DOHH2 (cell line): ENCODE results near the gene RNF11.
"Not testable (repeated sequence)": the region's sequence is repeated elsewhere in the genome, so short reads cannot be mapped to it uniquely, and the experiment has no call there.

ENCODE experiments used
- H3F3A ChIP-seq: fragments of 200-600 bp; sonication (generic), shearing (Covaris generic); 2 replicates; pipeline ENCODE4 v1.6.0; 2016; ENCODE audit warnings: antibody characterized with exemption, mild to moderate bottlenecking; ENCODE audit not compliant: control insufficient read depth, insufficient read depth
- H3K27ac ChIP-seq: fragments of 200-600 bp; sonication (generic); 2 replicates; pipeline ENCODE4 v1.5.1; 2014; ENCODE audit warnings: low read depth, mild to moderate bottlenecking, low read length, moderate library complexity
- H3K27me3 ChIP-seq: fragments of 200-600 bp; sonication (generic); 2 replicates; pipeline ENCODE4 v1.6.1; 2014; ENCODE audit warnings: mild to moderate bottlenecking, low read length, mixed read lengths; ENCODE audit not compliant: control insufficient read depth
- H3K36me3 ChIP-seq: fragments of 200-600 bp; sonication (generic); 2 replicates; pipeline ENCODE4 v1.6.1; 2014; ENCODE audit warnings: mild to moderate bottlenecking, low read length, moderate library complexity, mixed read lengths; ENCODE audit not compliant: control insufficient read depth
- H3K4me1 ChIP-seq: fragments of 200-600 bp; sonication (generic); 2 replicates; pipeline ENCODE4 v1.6.1; 2014; ENCODE audit warnings: mild to moderate bottlenecking, low read length, mixed read lengths; ENCODE audit not compliant: control insufficient read depth
- H3K4me2 ChIP-seq: fragments of 200-600 bp; sonication (generic); 2 replicates; pipeline ENCODE4 v1.6.0; 2014; ENCODE audit warnings: mild to moderate bottlenecking, low read length, moderate library complexity
- H3K4me3 ChIP-seq: fragments of 200-600 bp; sonication (generic); 2 replicates; pipeline ENCODE4 v1.5.1; 2014; ENCODE audit warnings: mild to moderate bottlenecking, low read length, mixed read lengths
- H3K79me2 ChIP-seq: fragments of 200-600 bp; sonication (generic); 2 replicates; pipeline ENCODE4 v1.6.1; 2014; ENCODE audit warnings: mild to moderate bottlenecking, low read length, mixed read lengths; ENCODE audit not compliant: control insufficient read depth
- H3K9me2 ChIP-seq: fragments of 200-600 bp; sonication (generic); replicated peaks from 2 replicates; pipeline ENCODE4 v1.6.1; 2014; ENCODE audit warnings: mild to moderate bottlenecking, low read length, mixed read lengths; ENCODE audit not compliant: control insufficient read depth
- H3K9me3 ChIP-seq: fragments of 200-600 bp; sonication (generic); 2 replicates; pipeline ENCODE4 v1.6.1; 2014; ENCODE audit warnings: antibody characterized with exemption, low read length, mixed read lengths; ENCODE audit not compliant: control insufficient read depth, insufficient read depth
- H4K20me1 ChIP-seq: fragments of 200-600 bp; sonication (generic); 2 replicates; pipeline ENCODE4 v1.6.0; 2014; ENCODE audit warnings: low read depth, mild to moderate bottlenecking, antibody characterized with exemption, low read length, moderate library complexity; ENCODE audit not compliant: control insufficient read depth, insufficient read depth
- CTCF ChIP-seq: fragments of 200-600 bp; sonication (generic); IDR thresholded peaks from one replicate; pipeline ENCODE4 v1.5.1; 2014; ENCODE audit warnings: antibody characterized with exemption, mild to moderate bottlenecking, low read depth, low read length; ENCODE audit not compliant: poor library complexity, severe bottlenecking
- EZH2phosphoT487 ChIP-seq: fragments of 200-600 bp; sonication (generic); IDR thresholded peaks from 2 replicates; pipeline ENCODE4 v1.6.1; 2017; ENCODE audit warnings: borderline replicate concordance, mild to moderate bottlenecking, antibody characterized with exemption, low read length, moderate library complexity, mixed read lengths

RNF11 gene

GRCh38 chr1:51230501-51231078 lies 5.5 kb upstream of the RNF11 start:
- Histone ChIP-seq H3K79me2 (no peaks in the 10 kb centered on the region), H3K4me2 (no peak overlapping the region), H3K4me1 (peaks cover 16% of the 10 kb centered on the region), H3K9me2 (no peaks in the 10 kb centered on the region), H3K27me3 (peaks cover 39% of the 10 kb centered on the region), H3K36me3 (no peaks in the 10 kb centered on the region), H3K27ac (no peak overlapping the region), H4K20me1 (peaks cover 8% of the 10 kb centered on the region; the same call in 1 of the 2 replicates), H3K9me3 (no peaks in the 10 kb centered on the region), H3K4me3 (no peak overlapping the region), H3F3A (peaks cover 16% of the 10 kb centered on the region)
- TF ChIP-seq EZH2phosphoT487 (no peak), CTCF (no peak)

- no peaks in the 10 kb centered on the region for H3K36me3 ChIP-seq
- H3K4me3 ChIP-seq = no peak overlapping the region
- H3K27me3 ChIP-seq = peaks cover 40% of the 10 kb centered on the region
- H3K27ac ChIP-seq = no peak overlapping the region
- TF ChIP-seq EZH2phosphoT487 (no peak), CTCF (no peak)
- no peaks in the 10 kb centered on the region for H3K79me2 ChIP-seq
- H3K9me3 ChIP-seq = no peaks in the 10 kb centered on the region
- no peaks in the 10 kb centered on the region for H3K9me2 ChIP-seq
- no peak overlapping the region for H3K4me2 ChIP-seq
- peaks cover 19% of the 10 kb centered on the region for H3F3A ChIP-seq
- H4K20me1 ChIP-seq = peaks cover 11% of the 10 kb centered on the region; the same call in 1 of the 2 replicates
- peaks cover 21% of the 10 kb centered on the region for H3K4me1 ChIP-seq
Observed at GRCh38 chr1:51231120-51231519, 5.0 kb upstream of the RNF11 start.

- H3K36me3 ChIP-seq = no peaks in the 10 kb centered on the region
- peaks cover 19% of the 10 kb centered on the region for H3F3A ChIP-seq
- no peaks in the 10 kb centered on the region for H3K79me2 ChIP-seq
- peaks cover 26% of the 10 kb centered on the region for H3K4me1 ChIP-seq
- H4K20me1 ChIP-seq = peaks cover 11% of the 10 kb centered on the region; the same call in 1 of the 2 replicates
- no peak overlapping the region for H3K4me2 ChIP-seq
- no peaks in the 10 kb centered on the region for H3K9me3 ChIP-seq
- no peak overlapping the region for H3K27ac ChIP-seq
- TF ChIP-seq EZH2phosphoT487 = no peak
- H3K9me2 ChIP-seq = no peaks in the 10 kb centered on the region
- no peak overlapping the region for H3K4me3 ChIP-seq
- peaks cover 45% of the 10 kb centered on the region for H3K27me3 ChIP-seq
Observed at GRCh38 chr1:51231896-51232295, 4.2 kb upstream of the RNF11 start.

- peak overlapping the region; percentile 96 for H3K4me2 ChIP-seq
- not testable (repeated sequence) for H3K9me2 ChIP-seq, H3K79me2 ChIP-seq, H3K27ac ChIP-seq, H3K9me3 ChIP-seq, H3K36me3 ChIP-seq, H3K4me3 ChIP-seq
- peaks cover 29% of the 10 kb centered on the region for H3K4me1 ChIP-seq
- H4K20me1 ChIP-seq = peaks cover 15% of the 10 kb centered on the region; the same call in 1 of the 2 replicates
- peaks cover 62% of the 10 kb centered on the region for H3K27me3 ChIP-seq
- H3F3A ChIP-seq = peaks cover 19% of the 10 kb centered on the region
Observed at GRCh38 chr1:51234236-51234635, 1.8 kb upstream of the RNF11 start.
